HG03139 (cell line): Measurements from ENCODE around the gene ELFN1.
"Not testable (repeated sequence)": the region's sequence is repeated elsewhere in the genome, so short reads cannot be mapped to it uniquely, and the experiment has no call there.

ENCODE experiments used
- ATAC-seq: cut with Tn5 transposase; IDR thresholded peaks from one replicate; pipeline ENCODE4 v1.9.1; 2021; ENCODE audit not compliant: unreplicated experiment

Gene ELFN1

GRCh38 chr7:1707756-1708595 is 37.9 kb downstream of the ELFN1 start:
- ATAC-seq, result no peak

DNA sequence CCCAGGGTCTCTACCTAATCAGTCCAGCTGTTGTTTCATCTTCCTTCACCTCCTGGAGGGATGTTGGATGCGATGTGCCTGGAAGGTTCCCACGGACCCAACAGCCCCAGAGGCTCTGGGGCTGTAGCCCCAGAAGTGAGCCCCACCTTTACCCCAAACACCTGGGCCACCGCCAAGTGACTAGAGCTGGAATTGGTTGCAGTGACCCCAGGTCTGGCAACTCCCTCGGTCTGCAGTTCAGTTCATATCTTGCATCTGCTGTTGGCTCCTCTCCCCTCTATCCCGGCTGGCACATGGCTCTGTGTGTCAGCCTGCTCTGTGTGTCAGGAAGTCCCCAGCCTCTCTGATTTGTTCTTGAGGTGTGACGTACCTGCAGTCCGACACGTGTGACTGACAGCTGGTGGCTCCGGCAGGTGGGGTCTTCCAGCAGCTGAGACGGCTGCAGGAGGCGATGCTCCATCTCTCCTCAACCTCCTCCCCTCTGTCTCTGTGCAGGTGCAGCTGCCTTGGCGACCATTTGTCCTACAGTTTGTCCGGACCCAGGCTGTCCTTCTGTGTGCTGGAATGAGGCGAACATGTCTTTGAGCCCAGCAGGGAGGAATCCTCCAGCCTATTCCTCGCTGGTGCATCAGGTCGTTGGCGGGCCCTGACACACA is 38.6 kb downstream of the ELFN1 start:
- ATAC-seq, result no peak

DNA sequence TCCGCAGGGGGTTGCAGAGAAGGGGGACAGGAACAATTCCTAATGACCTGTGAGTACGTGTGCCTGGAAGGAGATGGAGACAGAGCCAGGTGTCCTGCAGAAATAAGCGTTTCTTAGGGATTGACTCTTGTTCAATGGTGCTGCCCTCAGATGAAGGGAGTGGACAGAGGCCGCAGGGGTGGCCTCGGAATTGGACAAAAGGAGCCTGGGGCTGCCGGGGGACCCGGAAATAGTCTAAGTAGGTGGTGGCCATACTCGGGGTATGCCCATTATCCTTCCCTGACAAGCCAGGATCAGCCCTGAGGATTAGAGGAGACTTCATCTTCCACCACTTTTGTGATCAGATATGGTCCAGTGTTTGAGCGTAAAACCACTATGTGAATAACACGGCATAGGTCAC is 39.2 kb downstream of the ELFN1 start:
- no peak for ATAC-seq

DNA sequence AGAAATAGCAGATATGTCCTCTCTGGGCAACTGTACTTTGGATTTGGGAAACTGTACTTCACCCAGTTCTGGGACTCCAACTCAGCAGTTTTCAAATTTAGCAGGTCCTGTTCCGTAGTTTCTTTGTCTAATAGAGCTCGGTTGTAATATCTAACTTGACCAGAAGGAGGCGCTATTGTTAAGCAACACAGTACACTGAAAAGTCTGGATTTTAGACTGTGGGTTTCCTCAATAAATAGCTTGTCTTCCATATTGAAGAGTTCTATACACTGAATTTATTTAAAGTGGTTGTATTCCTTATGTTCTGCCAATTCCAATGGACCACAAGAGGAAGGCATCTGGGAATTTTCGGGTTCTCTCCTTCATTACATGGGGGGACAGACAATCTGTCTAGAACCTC is 39.8 kb downstream of the ELFN1 start:
- ATAC-seq, result no peak

- no peak for ATAC-seq
Observed at GRCh38 chr7:1710936-1711335, 40.9 kb downstream of the ELFN1 start.

DNA sequence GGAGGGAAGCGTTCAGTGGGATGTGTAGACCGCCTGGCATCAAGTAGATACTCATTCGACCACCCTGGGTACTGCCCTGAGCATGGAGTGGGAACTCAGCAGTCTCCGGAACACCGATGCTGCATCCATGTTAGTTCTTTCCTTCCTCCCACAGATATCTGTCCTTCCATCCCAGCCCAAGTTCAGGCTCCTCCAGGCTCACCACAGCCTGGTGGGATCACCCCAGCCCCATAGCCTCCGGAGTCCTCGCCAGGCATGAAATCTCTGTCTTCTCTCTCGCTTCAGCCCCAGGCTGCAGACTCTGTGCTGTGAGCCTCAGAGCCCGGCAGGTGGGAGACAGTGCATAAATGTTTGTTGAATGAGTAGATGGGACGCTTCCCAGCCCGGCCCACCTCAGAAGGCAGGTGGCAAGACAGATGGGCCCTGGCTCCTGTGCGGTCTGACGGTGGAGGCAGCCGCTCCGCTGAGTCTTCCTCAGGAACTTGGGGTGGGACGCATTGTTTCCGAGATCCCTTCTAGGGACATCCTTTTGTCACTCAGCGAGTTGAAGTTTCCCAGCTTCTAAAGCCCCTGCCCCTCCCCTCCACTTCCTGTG is 42.9 kb downstream of the ELFN1 start:
- ATAC-seq, result no peak

GRCh38 chr7:1713502-1714484 is 43.7 kb downstream of the ELFN1 start:
- no peak for ATAC-seq

GRCh38 chr7:1714583-1715330 is 44.7 kb downstream of the ELFN1 start:
- ATAC-seq, result no peak

DNA sequence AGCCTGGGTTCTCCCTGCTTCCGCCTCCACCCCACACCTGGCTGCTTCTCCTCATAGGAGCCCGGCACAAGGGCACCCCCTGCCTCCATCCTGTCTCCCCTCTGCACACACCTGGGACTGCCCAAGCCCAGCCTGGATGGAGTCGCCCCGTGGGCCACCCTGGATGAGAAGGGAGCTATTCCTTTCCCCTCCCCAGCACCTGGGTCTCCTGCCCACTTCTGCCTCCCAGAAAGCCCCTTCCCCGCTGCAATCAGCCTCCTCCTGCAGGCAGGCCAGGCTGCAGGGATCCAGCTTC is 45.2 kb downstream of the ELFN1 start:
- no peak for ATAC-seq

DNA sequence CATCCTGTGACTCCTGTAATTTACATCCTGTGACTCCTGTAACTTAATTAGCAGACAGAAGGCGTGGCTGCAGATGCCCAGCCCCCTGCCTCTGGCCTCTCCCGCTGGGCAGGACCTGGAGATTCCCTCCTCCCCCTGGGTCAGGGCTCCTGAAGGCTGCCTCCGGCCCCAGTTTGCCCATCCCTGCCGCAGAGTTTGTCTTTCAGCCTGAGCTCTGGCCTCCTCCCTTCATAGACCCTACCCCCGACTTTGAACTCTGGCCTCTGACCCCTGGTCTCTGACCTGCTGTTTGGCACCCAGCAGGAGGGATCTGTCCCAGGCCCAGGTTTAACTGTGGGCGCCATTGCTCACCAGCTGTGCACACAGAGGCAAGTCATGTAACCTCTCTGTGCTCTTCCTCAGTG is 45.6 kb downstream of the ELFN1 start:
- no peak for ATAC-seq

- no peak for ATAC-seq
Observed at GRCh38 chr7:1716263-1717094, 46.4 kb downstream of the ELFN1 start.

DNA sequence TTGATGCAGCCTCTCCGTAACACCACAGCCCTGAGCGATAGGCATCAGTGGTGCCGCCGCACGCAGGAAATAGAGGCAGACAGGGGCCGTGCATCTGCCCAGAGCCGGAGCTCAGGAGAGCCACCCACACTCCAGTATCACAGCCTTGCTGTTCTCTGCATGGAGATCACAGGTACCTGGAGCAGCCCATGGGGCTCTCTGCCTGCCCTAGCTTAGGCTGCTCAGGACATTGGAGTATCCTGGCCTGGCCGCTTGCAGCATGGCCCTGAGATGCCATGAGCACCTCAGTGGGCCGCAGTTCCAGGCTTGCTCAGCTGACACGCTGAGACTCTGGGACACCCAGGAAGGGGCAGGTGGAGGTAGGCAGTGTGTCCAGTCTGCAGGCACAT is 47.0 kb downstream of the ELFN1 start:
- ATAC-seq, result no peak

- ATAC-seq, result no peak
Observed at GRCh38 chr7:1717903-1718676, 48.0 kb downstream of the ELFN1 start.

DNA sequence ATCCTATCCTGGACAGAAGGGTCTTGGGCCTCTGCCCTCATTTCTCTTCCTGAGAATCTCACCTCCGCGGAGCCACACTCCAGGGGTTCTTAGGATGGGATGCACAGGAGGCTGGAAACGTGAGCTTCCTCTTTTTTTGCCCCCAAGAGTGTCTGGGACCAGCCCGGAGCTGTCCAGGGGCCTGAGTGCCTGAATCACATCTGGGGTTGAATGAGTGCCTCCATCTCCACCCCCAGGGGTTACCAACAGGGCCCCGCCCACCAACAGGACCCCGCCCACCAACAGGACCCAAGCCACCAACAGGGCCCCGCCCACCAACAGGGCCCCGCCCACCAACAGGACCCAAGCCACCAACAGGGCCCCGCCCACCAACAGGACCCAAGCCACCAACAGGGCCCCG is 48.8 kb downstream of the ELFN1 start:
- ATAC-seq, result not testable (repeated sequence)

DNA sequence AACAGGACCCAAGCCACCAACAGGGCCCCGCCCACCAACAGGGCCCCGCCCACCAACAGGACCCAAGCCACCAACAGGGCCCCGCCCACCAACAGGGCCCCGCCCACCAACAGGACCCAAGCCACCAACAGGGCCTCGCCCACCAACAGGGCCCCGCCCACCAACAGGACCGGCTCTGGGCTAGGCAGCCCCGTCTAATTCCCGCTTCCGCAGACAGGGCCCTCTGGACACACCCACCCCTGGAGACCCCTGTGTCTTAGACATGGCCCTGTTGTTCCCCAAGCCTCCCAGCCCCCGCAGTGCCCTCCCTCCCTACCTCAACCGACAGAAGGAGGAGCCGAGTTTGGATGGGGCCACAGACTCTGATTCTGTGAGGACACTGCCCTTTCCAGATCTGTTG is 49.2 kb downstream of the ELFN1 start:
- not testable (repeated sequence) for ATAC-seq

DNA sequence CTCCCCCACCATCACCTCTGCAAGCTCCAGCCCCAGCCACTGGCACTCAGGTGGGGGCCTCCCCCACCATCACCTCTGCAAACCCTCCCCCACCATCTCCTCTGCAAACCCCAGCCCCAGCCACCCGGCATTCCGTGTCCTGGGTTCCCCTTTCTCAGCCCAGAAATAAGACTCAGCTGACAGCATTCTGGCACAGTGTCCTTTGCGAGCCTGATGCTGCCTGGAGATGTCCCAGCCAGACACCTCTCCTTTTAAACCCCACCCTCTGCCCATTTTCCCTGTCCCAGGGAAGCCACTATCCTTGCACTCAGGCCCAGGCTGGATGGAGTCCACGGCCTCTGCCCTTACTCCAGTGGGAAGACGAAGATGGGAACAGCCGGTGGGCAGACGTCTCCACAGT is 49.8 kb downstream of the ELFN1 start:
- ATAC-seq, result no peak

DNA sequence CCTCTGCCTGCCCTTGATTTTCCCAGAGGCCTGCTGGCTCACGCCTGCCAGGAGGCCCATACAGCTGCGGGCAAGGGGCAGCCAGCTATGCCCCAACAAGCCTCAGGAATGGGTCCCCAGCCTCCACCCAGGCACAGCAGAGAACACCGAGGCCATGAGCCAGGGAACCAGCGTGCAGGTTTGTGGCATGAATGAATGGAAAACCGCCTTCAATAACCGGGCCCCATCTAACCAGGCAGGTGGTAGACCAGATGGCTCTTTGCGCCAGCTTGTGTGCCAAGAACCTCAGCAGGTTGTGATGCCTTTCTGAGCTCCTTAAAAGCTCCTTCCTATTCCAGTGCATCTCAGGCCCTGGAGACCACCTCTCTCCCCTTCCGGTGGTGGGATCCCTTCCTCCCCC is 50.2 kb downstream of the ELFN1 start:
- no peak for ATAC-seq

DNA sequence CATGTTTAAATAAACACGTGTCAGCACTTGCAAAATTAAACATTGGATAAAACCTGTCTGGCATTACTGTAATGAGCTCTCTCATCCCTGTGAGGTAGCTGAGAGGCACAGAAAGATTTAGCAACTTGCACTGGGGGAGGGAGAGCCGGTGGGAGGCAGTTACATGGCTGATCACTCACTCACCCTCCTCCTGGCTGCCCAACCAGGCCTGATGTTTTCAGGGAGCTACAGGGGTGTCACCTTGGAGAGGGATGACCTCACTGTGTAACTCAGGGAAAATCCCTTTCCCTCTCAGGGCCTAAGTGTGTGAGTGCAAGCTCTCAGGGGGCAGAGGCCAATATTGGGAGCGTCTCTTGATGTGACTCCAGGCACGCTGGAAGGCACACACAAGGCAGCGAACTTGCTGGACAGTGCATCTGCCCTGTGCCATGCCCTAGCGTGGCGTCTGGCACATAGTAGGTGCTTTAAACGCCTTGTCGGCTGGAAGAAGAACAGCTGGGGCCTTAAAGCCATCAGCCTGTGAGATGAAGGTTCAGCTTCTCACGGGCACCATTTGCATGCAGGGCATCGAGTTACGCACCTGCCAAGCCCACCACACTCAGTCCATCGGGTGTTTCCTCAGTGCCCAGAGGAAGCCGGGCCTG is 51.1 kb downstream of the ELFN1 start:
- no peak for ATAC-seq
